ENCODE data around the gene DTX3. TPM values are rescaled to one million over a fixed set of nuclear protein-coding genes. Genes with fewer than 3 reads are reported as not detected.
"Not testable (repeated sequence)": the region's sequence is repeated elsewhere in the genome, so short reads cannot be mapped to it uniquely, and the experiment has no call there.

DTX3 gene
- total RNA-seq, 1 donor from 2014 or later = 1.9 TPM

DNA sequence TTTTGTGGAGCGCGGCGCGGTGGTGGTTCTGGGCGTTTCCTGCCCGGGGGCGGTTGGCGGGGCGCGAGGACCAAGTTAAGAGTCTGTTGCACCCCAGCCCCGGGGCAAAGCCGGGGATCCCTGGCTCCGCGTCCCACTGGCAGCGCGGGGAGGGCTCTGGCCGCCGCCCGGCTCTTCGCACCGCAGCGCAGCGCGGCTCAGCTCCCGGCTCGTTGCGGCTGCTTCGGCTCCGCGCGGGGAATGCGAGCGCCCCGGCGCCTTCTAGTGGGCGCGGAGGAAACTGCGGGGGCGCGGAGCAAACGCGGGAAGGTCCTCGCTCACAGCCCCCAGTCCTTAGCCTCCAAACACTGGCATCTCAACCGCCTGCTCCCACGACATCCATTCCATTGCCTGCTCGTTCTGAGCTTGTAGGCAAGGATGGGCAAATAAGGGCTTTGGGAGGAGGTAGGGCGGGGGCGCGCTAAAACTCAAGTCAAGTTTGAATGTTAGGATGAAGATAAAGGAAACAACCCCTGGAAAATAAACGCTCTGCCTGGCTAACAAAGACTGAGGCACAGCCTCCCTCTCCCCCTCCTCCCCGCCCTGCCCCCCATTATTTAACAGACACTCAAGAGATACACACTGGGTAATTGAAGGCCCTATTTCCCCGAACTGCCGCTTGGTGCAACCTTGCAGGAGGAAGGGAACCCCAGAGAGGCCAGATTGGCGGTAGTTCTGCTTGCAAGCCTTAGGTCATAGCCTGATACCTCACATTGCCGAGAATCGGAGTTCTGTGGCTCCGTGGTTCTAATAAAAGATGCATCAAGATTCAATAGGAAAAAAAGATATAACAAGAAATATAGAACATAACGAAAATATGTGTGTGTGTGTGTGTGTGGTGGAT is 28.6 kb downstream of the DTX3 start, which contains the start of gene B4GALNT1:
TSS of gene B4GALNT1 (minus strand) at position 244 of the 883 bp plus-strand sequence. CDS start 1,069 bp downstream, outside the sequence.
- peak; percentile 70 for DNase-seq

DNA sequence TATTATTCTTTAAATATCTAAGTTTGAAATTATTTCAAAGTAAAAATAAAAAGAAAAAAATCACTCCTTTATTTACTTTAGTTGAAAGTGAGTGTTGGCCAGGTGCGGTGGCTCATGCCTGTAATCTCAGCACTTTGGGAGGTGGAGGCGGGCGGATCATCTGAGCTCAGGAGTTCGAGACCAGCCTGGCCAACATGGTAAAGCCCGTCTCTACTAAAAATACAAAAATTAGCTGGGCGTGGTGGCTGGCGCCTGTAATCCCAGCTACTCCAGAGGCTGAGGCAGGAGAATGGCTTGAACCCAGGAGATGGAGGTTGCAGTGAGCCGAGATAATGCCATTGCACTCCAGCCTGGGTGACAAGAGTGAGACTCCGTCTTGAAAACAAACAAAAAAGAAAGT is 32.1 kb downstream of the DTX3 start:
- not testable (repeated sequence) for DNase-seq

DNA sequence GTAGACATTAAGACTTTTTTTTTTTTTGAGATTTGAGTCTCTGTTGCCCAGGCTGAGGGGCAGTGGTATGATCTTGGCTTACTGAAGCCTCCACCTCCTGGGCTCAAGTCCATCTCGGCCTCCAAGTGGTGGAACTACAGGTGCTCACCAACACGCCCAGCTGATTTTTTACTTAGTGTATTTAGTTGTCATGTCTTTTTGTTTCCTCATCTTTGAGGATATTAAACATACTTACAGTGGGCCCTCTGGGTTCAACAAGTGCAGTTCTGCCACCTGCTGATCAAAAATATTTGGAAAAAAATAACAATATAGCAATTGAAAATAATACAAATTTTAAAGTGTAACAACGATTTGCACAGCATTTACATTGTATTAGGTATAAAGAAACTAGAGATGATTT is 32.7 kb downstream of the DTX3 start:
- DNase-seq = no peak

DNA sequence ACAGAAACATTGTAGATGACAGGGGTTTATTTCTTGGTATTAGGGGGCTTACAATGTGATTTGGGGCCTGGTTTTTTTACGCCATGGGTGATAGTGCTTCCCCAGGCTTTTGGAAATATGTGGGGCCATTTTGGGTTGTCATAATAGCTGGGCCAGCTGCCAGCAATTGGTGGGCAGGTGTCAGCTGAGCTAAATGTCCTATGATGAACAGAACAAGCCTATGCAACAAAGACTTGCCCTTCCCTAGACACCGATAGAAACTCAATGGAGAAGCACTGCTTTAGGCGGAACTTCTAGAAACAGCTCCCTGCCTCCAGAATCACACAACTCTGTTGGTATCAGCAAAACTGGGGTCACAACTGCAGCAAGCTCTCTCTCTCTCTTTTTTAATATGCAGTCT is 33.5 kb downstream of the DTX3 start:
- DNase-seq = no peak

DNA sequence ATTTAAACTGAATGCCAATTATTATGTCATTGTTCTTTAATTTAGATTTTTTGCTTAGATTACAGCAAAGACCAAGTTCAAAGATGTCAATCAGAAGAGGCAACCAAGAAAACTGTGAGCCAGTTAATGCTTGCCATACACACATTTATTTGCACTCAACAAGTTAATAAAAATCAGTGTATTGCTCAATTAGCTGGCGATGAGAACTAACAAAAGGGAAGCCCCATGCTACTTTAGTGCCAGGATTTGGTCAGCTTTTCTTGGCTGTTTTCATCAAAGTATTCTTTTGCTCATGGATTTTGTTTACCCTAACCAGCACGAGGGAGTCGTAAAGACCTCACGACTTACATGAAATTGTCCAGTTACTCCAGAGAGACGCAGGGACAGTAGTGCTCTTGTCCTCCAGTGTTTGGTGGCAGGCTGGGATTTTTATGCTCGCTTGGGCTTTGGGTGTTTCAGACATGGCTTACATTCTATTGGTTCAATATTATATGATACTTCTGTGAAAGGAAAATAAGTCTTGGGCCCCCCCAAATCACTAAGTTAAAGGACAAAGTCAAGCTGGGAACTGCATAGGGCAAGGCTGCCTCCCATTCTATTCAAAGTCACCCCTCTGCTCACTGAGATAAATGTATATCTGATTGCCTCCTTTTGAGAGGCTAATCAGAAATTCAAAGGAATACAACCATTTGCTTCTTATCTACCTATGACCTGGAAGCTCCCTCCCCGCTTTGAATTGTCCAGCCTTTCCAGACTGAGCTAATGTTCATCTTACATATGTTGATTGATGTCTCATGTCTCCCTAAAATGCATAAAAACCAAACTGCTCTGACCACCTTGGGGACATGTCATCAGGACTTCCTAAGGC is 35.8 kb downstream of the DTX3 start:
- DNase-seq = no peak

DNA sequence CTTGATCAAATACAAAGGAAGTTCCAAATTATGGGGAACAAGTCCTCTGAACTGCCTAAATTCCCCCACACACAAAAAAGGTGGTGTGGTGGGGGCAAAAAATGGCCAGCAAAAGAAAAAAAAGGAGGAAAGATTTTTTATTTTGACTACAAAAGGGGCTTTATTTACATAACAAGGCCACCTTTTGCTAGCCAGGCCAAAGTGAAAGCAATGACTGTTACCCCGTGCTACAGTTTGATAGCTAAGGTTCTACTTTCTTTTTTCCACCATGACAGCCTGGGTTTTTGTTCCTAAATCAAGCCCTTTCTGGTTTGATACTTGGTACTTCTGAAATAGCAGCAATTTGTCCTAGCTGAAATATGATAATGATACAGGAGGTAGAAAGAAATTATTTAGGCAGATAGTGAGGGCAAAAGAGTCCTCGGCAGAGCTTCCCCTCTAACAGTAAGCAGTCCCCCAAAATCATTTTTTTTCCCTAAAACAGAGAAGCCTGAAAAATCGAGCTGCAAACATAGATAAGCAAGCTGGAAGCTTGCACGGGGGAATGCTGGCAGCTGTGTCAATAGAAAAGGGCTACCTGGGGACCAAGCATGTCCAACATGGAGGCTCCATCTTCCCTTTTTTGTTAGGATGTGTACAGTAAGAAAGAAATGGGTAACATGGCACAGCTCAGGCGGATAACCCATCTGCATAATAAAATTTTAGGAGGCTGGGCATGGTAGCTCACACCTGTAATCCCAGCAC is 37.2 kb downstream of the DTX3 start:
- no peak for DNase-seq

DNA sequence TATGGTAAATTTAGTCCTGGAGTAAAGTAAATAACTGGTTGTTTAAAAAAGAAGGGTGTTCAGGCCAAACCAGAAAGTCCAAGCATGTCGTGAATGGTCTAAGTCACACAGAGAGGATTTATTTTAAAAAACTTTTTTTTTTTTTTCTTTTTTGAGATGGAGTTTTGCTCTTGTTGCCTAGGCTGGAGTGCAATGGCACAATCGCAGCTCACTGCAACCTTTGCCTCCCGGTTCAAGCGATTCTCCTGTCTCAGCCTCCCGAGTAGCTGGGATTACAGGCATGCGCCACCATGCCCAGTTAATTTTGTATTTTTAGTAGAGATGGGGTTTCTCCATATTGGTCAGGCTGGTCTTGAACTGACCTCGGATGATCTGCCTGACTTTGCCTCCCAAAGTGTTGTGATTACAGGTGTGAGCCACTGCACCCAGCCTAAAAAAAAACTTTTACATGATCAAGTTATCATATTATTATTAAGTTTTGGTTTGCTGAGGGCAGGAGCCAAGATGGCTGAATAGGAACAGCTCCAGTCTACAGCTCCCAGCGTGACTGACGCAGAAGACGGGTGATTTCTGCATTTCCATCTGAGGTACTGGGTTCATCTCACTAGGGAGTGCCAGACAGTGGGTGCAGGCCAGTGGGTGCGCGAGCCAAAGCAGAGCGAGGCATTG is 41.5 kb downstream of the DTX3 start:
- peak; percentile 37 for DNase-seq

DNA sequence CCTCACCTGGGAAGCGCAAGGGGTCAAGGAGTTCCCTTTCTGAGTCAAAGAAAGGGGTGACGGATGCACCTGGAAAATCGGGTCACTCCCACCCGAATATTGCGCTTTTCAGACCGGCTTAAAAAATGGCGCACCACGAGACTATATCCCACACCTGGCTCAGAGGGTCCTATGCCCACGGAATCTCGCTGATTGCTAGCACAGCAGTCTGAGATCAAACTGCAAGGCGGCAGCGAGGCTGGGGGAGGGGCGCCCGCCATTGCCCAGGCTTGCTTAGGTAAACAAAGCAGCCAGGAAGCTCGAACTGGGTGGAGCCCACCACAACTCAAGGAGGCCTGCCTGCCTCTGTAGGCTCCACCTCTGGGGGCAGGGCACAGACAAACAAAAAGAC is 42.0 kb downstream of the DTX3 start:
- DNase-seq = not testable (repeated sequence)

DNA sequence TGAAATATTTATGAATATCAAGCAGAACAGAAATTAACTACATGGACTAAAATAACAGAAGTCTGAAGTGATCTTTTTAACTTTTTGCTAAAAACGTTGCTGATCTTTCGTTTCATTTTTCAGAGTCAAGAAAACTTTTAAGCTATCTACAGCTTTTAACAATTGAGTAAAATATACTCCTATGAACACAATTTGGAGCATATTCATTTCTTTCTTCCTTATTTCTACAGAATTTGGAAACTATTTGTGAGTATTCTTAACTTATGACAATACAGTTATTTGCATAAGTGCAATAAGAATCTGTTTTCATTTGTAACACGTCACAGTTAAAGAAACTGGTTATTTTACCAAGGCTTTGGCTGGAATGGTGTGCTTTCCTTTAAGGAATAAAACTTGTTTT is 49.4 kb downstream of the DTX3 start:
- no peak for DNase-seq

DNA sequence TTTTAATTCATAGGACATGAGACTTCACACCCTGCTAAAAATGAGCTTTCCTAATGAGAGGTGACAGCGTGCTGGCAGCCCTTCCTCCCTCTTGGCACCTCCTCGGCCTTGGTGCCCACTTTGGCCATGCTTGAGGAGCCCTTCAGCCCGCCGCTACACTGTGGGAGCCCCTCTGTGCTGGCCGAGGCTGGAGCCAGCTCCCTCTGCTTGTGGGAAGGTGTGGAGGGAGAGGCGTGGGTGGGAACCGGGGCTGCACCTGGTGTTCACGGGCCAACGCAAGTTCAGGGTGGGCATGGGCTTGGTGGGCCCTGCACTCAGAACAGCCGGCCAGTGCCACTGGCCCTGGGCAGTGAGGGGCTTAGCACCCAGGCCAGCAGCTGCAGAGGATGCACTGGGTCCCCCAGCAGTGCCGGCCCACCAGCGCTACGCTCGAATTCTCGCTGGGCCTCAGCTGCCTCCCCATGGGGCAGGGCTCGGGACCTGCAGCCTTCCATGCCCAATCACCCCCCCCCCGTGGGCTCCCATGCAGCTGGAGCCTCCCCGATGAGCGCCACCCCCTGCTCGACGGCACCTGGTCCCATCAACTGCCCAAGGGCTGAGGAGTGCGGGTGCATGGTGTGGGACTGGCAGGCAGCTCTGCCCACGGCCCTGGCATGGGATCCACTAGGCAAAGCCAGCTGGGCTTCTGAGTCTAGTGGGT is 51.1 kb downstream of the DTX3 start:
- no peak for DNase-seq

DNA sequence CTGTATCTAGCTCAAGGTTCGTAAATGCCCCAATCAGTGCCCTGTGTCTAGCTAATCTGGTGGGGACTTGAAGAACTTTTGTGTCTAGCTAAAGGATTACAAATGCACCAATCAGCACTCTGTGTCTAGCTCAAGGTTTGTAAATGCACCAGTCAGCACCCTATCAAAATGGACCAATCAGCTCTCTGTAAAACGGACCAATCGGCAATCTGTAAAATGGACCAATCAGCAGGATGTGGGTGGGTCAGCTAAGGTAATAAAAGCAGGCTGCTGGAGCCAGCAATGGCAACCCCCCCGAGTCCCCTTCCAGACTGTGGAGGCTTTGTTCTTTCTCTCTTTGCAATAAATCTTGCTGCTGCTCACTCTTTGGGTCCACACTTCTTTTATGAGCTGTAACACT is 51.8 kb downstream of the DTX3 start:
- not testable (repeated sequence) for DNase-seq

DNA sequence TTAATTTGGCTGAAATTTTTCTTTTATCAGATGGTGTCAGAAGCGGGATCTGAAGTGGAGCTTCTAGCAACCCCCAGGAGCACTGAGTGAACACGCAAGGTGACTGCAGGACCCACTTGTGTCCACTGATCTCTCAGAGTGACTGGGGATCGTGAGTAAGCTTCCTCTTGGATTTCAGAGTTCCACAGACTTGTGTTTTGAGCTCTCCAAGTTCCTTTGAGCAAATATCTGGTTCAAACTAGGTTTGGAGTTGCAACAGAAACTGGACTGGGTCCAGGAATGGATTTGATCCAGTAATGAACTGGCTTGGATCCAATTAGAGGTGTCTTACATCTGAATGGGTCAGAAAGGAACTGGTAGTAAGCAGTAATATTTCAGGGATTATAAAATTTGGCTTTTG is 53.1 kb downstream of the DTX3 start:
- no peak for DNase-seq

DNA sequence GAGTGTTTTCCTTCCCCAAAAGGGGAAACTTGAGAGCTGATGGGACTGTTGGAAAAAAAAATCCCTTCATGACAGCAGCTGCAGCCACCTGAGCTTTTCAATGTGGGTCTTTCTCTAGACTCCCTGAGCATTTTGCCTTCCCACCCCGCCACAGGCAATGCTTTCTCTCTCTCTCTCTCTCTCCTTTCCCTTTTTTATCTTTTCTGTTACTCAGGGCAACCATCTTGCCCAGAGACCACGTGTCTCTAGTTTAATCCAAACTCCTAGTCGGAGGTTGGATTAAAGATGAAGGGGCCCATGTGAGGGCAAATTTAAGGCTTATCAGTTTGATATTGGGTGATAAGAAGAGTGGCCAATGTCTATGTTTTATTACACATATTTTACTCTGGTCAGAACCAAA is 54.3 kb downstream of the DTX3 start:
- DNase-seq = no peak

Other genes starting within 250 kb of the DTX3 start
- gene R3HDM2, start 173.8 kb upstream of the DTX3 start, total RNA-seq = 8.8 and 9.8 TPM in 2 replicates
- not detected in 2 replicates for gene INHBC, start 170.0 kb upstream of the DTX3 start, total RNA-seq
- gene INHBE, start 149.5 kb upstream of the DTX3 start, total RNA-seq = not detected in 2 replicates
- gene GLI1, start 145.0 kb upstream of the DTX3 start, total RNA-seq = 0.17 and 0.47 TPM in 2 replicates
- gene ARHGAP9, start 125.0 kb upstream of the DTX3 start, total RNA-seq = not detected in 2 replicates
- 71.6 and 81.2 TPM in 2 replicates for gene MARS1, start 116.8 kb upstream of the DTX3 start, total RNA-seq
- gene DDIT3, start 84.3 kb upstream of the DTX3 start, total RNA-seq = 7.5 and 11.4 TPM in 2 replicates
- gene MBD6, start 82.0 kb upstream of the DTX3 start, total RNA-seq = 12.8 and 17.0 TPM in 2 replicates
- gene DCTN2, start 57.6 kb upstream of the DTX3 start, total RNA-seq = 109 and 113 TPM in 2 replicates
- 0.09 and 0.17 TPM in 2 replicates for gene KIF5A, start 54.8 kb upstream of the DTX3 start, total RNA-seq
- gene PIP4K2C, start 13.6 kb upstream of the DTX3 start, total RNA-seq = 10.2 and 15.4 TPM in 2 replicates
- 0.68 and 0.74 TPM in 2 replicates for gene ARHGEF25, start 6.6 kb downstream of the DTX3 start, total RNA-seq
- 0.14 TPM in 1 of 2 replicates, not detected in the other for gene B4GALNT1, start 28.4 kb downstream of the DTX3 start, total RNA-seq
- 284 and 481 TPM in 2 replicates for gene OS9, start 89.3 kb downstream of the DTX3 start, total RNA-seq
- under 0.01 and 0.19 TPM in 2 replicates for gene AGAP2, start 133.9 kb downstream of the DTX3 start, total RNA-seq
- 29.7 and 72.0 TPM in 2 replicates for gene TSPAN31, start 140.2 kb downstream of the DTX3 start, total RNA-seq
- 147 and 154 TPM in 2 replicates for gene CDK4, start 147.5 kb downstream of the DTX3 start, total RNA-seq
- 3.4 and 4.1 TPM in 2 replicates for gene MARCHF9, start 150.3 kb downstream of the DTX3 start, total RNA-seq
- 0.17 and 0.47 TPM in 2 replicates for gene CYP27B1, start 162.3 kb downstream of the DTX3 start, total RNA-seq
- 3.6 and 3.7 TPM in 2 replicates for gene METTL1, start 167.3 kb downstream of the DTX3 start, total RNA-seq
- gene EEF1AKMT3, start 167.8 kb downstream of the DTX3 start, total RNA-seq = 3.3 and 4.3 TPM in 2 replicates
- gene TSFM, start 178.0 kb downstream of the DTX3 start, total RNA-seq = 23.0 and 27.5 TPM in 2 replicates
- 2.7 and 4.4 TPM in 2 replicates for gene AVIL, start 213.9 kb downstream of the DTX3 start, total RNA-seq
- 85.4 and 140 TPM in 2 replicates for gene CTDSP2, start 241.9 kb downstream of the DTX3 start, total RNA-seq